Esophagus squamous epithelium (tissue), 4 donors: ENCODE results near the gene FCN1.

Source experiments
- CTCF ChIP-seq, 6 experiments: fragments of 450-650 bp in 4 of 6; fragments of 200-600 bp in 2 of 6; sonication (generic) in 2 of 6; IDR thresholded peaks; one replicate each; pipeline ENCODE4 v1.5.1; 2016 to 2019; ENCODE audit warnings: antibody characterized with exemption in 6 of 6, mild to moderate bottlenecking in 4 of 6, moderate library complexity in 4 of 6
- POLR2A ChIP-seq, 4 donors: fragments of 450-650 bp; IDR thresholded peaks; one replicate each; pipeline ENCODE4 v1.6.1; 2017; ENCODE audit warnings: antibody characterized with exemption in 4 of 4, mild to moderate bottlenecking in 4 of 4, moderate library complexity in 3 of 4

- TF ChIP-seq CTCF (IDR thresholded peaks at IDR 0.05) (no peak), POLR2A (IDR thresholded peaks at IDR 0.05) (no peak)
Observed at GRCh38 chr9:134922932-134923240, 5.2 kb upstream of the FCN1 start.
